Ovary (tissue), 9 donors: ENCODE measurements around the gene ZBTB7A. TPM values are rescaled to one million over a fixed set of nuclear protein-coding genes. Genes with fewer than 3 reads are reported as not detected.

Experiments used
- DNase-seq, 5 donors: peaks; one replicate each; pipeline ENCODE4 v3.0.0-alpha.2; 2019 to 2020
- H3K27ac ChIP-seq, 2 donors: fragments of 200-600 bp; one replicate each; pipeline versions ENCODE4 v1.5.1 to v1.8.0; 2019 to 2022
- H3K27me3 ChIP-seq: fragments of 200-600 bp; one replicate; pipeline ENCODE4 v1.8.0; 2022
- H3K36me3 ChIP-seq: fragments of 200-600 bp; sonication (generic); one replicate; pipeline ENCODE4 v1.5.1; 2019
- H3K4me1 ChIP-seq: one replicate; pipeline ENCODE4 v1.8.1; 2013; ENCODE audit warnings: mild to moderate bottlenecking, moderate library complexity; ENCODE audit not compliant: insufficient read depth
- H3K4me3 ChIP-seq: fragments of 200-600 bp; sonication (generic); one replicate; pipeline ENCODE4 v1.5.1; 2017
- H3K9me3 ChIP-seq, 2 donors: fragments of 200-600 bp in 1 of 2; sonication (generic) in 1 of 2; one replicate each; pipeline versions ENCODE4 v1.5.1 to v1.8.1; 2013 to 2019; ENCODE audit warnings: mild to moderate bottlenecking in 1 of 2, moderate library complexity in 1 of 2
- EP300 ChIP-seq: sonication (generic); formaldehyde crosslinking; IDR thresholded peaks from one replicate; pipeline ENCODE4 v1.6.1; 2017; ENCODE audit warnings: antibody characterized with exemption
- POLR2A ChIP-seq: fragments of 450-650 bp; IDR thresholded peaks from one replicate; pipeline ENCODE4 v1.6.1; 2017; ENCODE audit warnings: antibody characterized with exemption, mild to moderate bottlenecking, moderate library complexity
- WGBS, 3 donors: extraction: QIAGEN DNeasy Blood & Tissue Kit in 1 of 3; methylation state at CpG; one replicate each; pipeline versions ENCODE4 v1.1.5 to v1.1.7; 2013 to 2017; 5-methylcytosine and 5-hydroxymethylcytosine counted together
- intact Hi-C, 4 donors: fragments of 100-400 bp; cut with DNase I; formaldehyde crosslinking; loops; one replicate each; pipeline versions ENCODE4 v1.11.0 to v1.15.1; 2022 to 2023
- polyA plus RNA-seq, 2 donors: library from polyadenylated mRNA; stranded (reverse); fragments of 200-250 nt in 1 of 2; fragments of 350-450 nt in 1 of 2; fragmentation: Illumina TruSeq in 1 of 2; extraction: RNeasy Lipid Tissue Mini Kit (QIAGEN cat#74804) in 1 of 2; gene quantifications; one replicate each; pipeline ENCODE4 v1.2.3, GENCODE V29; 2013 to 2014
- total RNA-seq, 7 donors: library from RNA; depleted of rRNA in 2 of 7; stranded (reverse); fragments of >200 nt in 2 of 7; fragmentation: NEBNext Ultra II Directional in 3 of 7; extraction: Animal tissue kit (Norgen Biotek cat#: 25700) in 3 of 7; gene quantifications; one replicate each; pipeline versions ENCODE4 v1.1.0 to v1.2.4, GENCODE V29; 2016 to 2023
- TF ChIP-seq, protein P1 (sequence below), 3 donors: fragments of 450-650 bp in 2 of 3; fragments of 200-600 bp in 1 of 3; IDR thresholded peaks; one replicate each; pipeline versions ENCODE4 v1.5.1 to v1.8.0; 2016 to 2022; ENCODE audit warnings: antibody characterized with exemption in 3 of 3, mild to moderate bottlenecking in 1 of 3
- donor health status: DM: no; HTN: no; CAD: no; lungs with moderate emphysema.
- donor health status: DM: no; HTN: no; CAD: no.
- donor health status: Bipolar disorder and iron deficiency.
- donor health status: DM: yes; HTN: yes; CAD: no.
- donor health status: DM: no; HTN: no; CAD: no.
- donor health status: DM: yes; HTN: yes; CAD: no.

Gene ZBTB7A
- total and polyA plus RNA-seq, 9 donors = 9.1 to 56.4 (median 38.5) TPM

DNA sequence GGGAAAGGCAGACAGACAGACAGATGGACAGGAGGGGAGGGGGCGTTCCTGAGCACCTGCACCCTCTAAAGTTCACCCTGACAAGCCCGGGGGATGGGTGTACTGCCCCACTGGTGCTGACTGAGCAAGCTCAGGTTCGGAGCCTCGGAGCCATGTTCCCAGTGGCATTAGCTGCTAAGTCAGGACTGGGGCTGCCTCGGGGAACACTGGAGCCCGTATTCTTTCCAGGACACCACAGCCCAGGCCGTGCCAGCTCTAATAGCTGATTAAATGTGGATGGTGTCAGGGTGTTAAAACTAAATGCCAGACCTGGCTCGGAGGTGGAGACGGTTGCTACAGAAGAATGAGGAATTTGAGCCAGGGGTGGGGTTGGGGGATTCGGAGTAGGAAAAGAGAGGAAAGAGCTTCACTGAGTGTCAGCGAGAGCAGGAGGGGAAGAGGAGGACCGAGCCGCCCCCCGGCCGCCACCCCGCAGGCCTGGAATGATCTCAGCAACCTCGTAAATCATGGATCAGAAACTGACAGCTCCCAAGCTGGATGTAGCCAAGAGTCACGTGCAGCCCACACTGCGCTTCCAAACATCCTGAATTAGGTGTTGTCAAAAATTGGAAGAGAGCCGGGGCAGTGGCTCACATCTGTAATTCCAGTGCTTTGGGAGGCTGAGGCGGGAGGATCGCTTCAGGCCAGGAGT, 46.8 kb upstream of the ZBTB7A start:
- Histone ChIP-seq H3K27ac (no peak overlapping the region), H3K4me3 (no peak overlapping the region), H3K36me3 (no peaks in the 10 kb centered on the region), H3K4me1 (no peaks in the 10 kb centered on the region), H3K9me3 (no peaks in the 10 kb centered on the region), H3K27me3 (no peaks in the 10 kb centered on the region)
- no peak for TF ChIP-seq EP300
- TF ChIP-seq POLR2A = no peak
- TF ChIP-seq, protein P1, sequence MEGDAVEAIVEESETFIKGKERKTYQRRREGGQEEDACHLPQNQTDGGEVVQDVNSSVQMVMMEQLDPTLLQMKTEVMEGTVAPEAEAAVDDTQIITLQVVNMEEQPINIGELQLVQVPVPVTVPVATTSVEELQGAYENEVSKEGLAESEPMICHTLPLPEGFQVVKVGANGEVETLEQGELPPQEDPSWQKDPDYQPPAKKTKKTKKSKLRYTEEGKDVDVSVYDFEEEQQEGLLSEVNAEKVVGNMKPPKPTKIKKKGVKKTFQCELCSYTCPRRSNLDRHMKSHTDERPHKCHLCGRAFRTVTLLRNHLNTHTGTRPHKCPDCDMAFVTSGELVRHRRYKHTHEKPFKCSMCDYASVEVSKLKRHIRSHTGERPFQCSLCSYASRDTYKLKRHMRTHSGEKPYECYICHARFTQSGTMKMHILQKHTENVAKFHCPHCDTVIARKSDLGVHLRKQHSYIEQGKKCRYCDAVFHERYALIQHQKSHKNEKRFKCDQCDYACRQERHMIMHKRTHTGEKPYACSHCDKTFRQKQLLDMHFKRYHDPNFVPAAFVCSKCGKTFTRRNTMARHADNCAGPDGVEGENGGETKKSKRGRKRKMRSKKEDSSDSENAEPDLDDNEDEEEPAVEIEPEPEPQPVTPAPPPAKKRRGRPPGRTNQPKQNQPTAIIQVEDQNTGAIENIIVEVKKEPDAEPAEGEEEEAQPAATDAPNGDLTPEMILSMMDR (IDR thresholded peaks at IDR 0.05) = no peak
- 74 to 81% (median 78%) methylated on average over 22 of the region's 22 CpGs for WGBS, 3 donors
- no peak for DNase-seq
- intact Hi-C loops = loop anchor here in 1 of 4 donors (10.0 kb wide), 1 partner anchor 99 kb away; no protein-coding TSS in a partner anchor

DNA sequence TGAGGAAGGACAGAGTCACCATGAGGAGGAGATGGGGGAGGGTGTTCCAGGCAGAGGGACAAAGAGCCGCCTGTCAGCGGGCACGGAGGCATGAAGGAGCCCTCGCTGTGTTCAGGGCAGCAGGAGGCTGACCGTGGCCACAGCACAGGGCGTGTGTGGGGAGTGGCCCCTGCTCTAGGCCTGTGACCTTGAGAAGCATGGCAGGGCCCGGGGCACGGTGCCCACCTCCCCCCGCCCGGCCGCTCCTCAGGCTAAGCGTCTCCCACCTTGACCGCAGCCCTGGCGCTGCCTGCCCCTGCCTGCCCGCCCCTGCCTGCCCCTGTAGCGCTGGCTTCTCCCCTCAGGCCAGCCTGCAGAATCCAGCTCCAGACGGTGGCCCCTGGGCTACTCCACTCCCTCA, 45.7 kb upstream of the ZBTB7A start:
- H3K4me1 ChIP-seq = no peaks in the 10 kb centered on the region
- no peak overlapping the region for H3K4me3 ChIP-seq
- intact Hi-C loops = loop anchor here in 1 of 4 donors (10.0 kb wide), 1 partner anchor 98 kb away; no protein-coding TSS in a partner anchor
- H3K27ac ChIP-seq = no peak overlapping the region
- H3K27me3 ChIP-seq = no peaks in the 10 kb centered on the region
- no peak for DNase-seq
- H3K36me3 ChIP-seq = no peaks in the 10 kb centered on the region
- no peaks in the 10 kb centered on the region for H3K9me3 ChIP-seq
- TF ChIP-seq POLR2A (no peak), EP300 (no peak)
- TF ChIP-seq, protein P1 (IDR thresholded peaks at IDR 0.05) = no peak
- whole genome bisulfite sequencing, 3 donors = 88 to 92% (median 90%) methylated on average over 16 to 17 of the region's 17 CpGs

DNA sequence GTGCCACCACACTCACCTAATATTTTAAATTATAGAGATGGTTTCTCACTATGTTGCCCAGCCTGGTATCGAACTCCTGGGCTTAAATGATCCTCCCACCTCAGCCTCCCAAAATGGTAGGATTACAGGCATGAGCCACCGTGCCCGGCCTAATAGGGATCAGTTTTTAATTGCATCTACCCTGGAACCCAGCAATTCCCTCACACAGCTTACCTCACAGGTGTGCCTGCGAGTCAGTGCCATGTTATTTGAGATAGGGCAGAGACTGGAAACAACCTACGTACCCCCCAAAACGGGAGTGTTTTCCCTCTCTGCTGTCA, 42.9 kb upstream of the ZBTB7A start:
- 90 to 95% (median 92%) methylated on average over 6 of the region's 6 CpGs for WGBS, 3 donors
- Histone ChIP-seq H3K4me1 (no peaks in the 10 kb centered on the region), H3K4me3 (no peak overlapping the region), H3K9me3 (no peaks in the 10 kb centered on the region), H3K36me3 (no peaks in the 10 kb centered on the region), H3K27me3 (no peaks in the 10 kb centered on the region), H3K27ac (no peak overlapping the region)
- DNase-seq = no peak
- intact Hi-C loops = no loop called here
- TF ChIP-seq POLR2A (no peak), EP300 (no peak)
- TF ChIP-seq, protein P1 (IDR thresholded peaks at IDR 0.05) = no peak

DNA sequence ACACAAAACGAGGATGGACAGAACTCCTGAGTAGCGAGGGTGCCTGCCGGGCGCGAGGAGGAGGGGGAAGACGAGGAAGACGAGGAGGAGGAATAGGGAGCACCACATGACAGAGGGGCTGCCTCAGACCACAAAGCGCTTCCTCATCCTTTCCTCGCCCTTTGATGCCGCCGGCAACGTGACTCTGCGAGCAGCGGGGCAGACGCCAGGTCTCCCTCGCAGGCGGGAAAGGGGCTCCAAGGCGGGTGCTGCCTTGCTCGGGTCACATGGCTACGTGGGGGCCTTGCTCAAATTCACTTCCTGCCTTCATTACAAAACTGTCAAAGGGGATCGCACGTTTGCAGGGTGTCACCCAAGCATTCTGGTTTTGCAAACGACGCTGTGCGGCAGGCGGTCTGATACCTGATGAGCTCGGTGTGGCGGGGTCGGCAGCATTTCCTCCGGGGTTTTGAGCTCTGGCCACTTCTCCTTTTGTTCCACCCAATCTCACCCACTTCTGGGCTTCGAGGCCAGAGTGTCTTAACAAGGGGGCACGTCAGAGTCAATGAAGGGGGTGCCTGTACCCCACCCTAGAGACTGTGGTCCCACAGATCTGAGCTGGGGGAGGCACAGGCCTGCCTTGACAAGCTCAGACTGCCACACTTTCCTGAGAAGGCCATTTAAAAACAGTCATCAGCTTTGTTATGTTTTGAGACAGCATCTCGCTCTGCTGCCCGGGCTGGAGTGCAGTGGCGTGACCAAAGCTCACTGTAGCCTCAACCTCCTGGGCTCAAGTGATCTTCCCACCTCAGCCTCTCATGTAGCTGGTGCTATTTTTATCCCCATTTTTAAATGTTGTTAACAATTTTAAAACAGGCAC, 42.3 kb upstream of the ZBTB7A start:
- Histone ChIP-seq H3K4me3 (no peak overlapping the region), H3K36me3 (no peaks in the 10 kb centered on the region), H3K9me3 (no peaks in the 10 kb centered on the region), H3K27ac (no peak overlapping the region), H3K27me3 (no peaks in the 10 kb centered on the region), H3K4me1 (no peaks in the 10 kb centered on the region)
- 86 to 90% (median 88%) methylated on average over 35 of the region's 35 CpGs for WGBS, 3 donors
- intact Hi-C loops = no loop called here
- TF ChIP-seq, protein P1 (IDR thresholded peaks at IDR 0.05) = no peak
- TF ChIP-seq POLR2A (no peak), EP300 (no peak)
- DNase-seq = peak in 1 of 5 donors; percentile 12
